ENCODE results near the gene MBD5.

GRCh38 chr2:148484066-148484465 lies 463.2 kb downstream of the MBD5 start:
- TF ChIP-seq CTCF (IDR thresholded peaks at IDR 0.05) (no peak), POLR2AphosphoS5 (IDR thresholded peaks at IDR 0.05) (no peak), POLR2A (IDR thresholded peaks at IDR 0.05) (no peak)
